Neural crest cell (in vitro differentiated cells): Measurements from ENCODE around the gene PRRX2. TPM values are rescaled to one million over a fixed set of nuclear protein-coding genes. Genes with fewer than 3 reads are reported as not detected.
A peak's percentile ranks its signal among the peaks of the same experiment; 100 is the strongest.

ENCODE experiments used
- DNase-seq: peaks from one replicate; pipeline ENCODE4 v3.0.0; 2021; ENCODE audit warnings: low read depth, mixed read lengths, low spot score
- H3K27ac Mint-ChIP-seq: one replicate; pipeline ENCODE4 v1.8.0; 2021; ENCODE audit warnings: mild to moderate bottlenecking, mixed read lengths; ENCODE audit not compliant: unreplicated experiment
- H3K27me3 Mint-ChIP-seq: 2 replicates; pipeline ENCODE4 v1.8.0; 2021; ENCODE audit warnings: low read depth, mild to moderate bottlenecking, mixed read lengths
- H3K36me3 Mint-ChIP-seq: 2 replicates; pipeline ENCODE4 v1.8.0; 2021; ENCODE audit warnings: low read depth, mild to moderate bottlenecking, mixed read lengths
- H3K4me1 Mint-ChIP-seq: 2 replicates; pipeline ENCODE4 v1.8.0; 2021; ENCODE audit warnings: mixed read lengths
- H3K4me3 Mint-ChIP-seq: one replicate; pipeline ENCODE4 v1.8.0; 2021; ENCODE audit warnings: mild to moderate bottlenecking, mixed read lengths
- H3K9me3 Mint-ChIP-seq: 2 replicates; pipeline ENCODE4 v1.8.0; 2021; ENCODE audit warnings: mixed read lengths
- CTCF ChIP-seq: fragments of 200-600 bp; sonication (generic); conservative IDR thresholded peaks from 2 replicates; pipeline ENCODE4 v1.5.0; 2021; ENCODE audit warnings: antibody characterized with exemption, mild to moderate bottlenecking
- total RNA-seq: library from RNA; stranded (reverse); gene quantifications from 2 replicates; pipeline ENCODE4 v1.2.1, GENCODE V29; 2021

The PRRX2 gene
- total RNA-seq, 1 donor from 2014 or later: 0.65 TPM

- peak; percentile 98 for TF ChIP-seq CTCF
- Mint-ChIP-seq H3K27ac (peak overlapping the region; percentile 71), H3K4me1 (peaks cover 6% of the 10 kb centered on the region), H3K4me3 (peak overlapping the region; percentile 54), H3K9me3 (no peaks in the 10 kb centered on the region), H3K27me3 (peaks cover 10% of the 10 kb centered on the region), H3K36me3 (no peaks in the 10 kb centered on the region)
- DNase-seq: peak; percentile 96
Measured at GRCh38 chr9:129737479-129738274, 72.2 kb downstream of the PRRX2 start.

DNA sequence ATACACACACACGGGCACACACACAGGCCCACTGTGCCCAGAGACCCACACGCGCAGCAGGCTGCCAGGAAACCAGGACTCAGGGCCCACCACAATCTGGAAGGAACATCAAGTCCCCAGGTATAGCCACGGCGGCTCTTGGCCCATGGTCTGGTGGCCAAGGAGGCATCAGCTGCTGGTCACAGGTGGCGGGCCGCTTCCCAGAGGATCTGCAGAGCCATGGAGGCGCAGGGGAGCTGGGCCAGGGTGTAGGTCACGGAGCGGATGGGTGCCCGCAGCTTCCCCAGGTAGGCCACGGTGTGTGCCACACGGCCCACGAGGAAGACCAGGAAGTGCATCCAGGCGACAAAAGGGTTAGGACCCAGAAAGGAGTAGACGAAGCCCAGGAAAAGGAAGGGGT lies 74.0 kb downstream of the PRRX2 start:
- no peaks in the 10 kb centered on the region for H3K9me3 Mint-ChIP-seq
- H3K27ac Mint-ChIP-seq: no peak overlapping the region
- TF ChIP-seq CTCF: no peak
- no peak overlapping the region for H3K4me3 Mint-ChIP-seq
- no peaks in the 10 kb centered on the region for H3K36me3 Mint-ChIP-seq
- peaks cover 6% of the 10 kb centered on the region for H3K4me1 Mint-ChIP-seq
- DNase-seq: no peak
- peaks cover 10% of the 10 kb centered on the region for H3K27me3 Mint-ChIP-seq

DNA sequence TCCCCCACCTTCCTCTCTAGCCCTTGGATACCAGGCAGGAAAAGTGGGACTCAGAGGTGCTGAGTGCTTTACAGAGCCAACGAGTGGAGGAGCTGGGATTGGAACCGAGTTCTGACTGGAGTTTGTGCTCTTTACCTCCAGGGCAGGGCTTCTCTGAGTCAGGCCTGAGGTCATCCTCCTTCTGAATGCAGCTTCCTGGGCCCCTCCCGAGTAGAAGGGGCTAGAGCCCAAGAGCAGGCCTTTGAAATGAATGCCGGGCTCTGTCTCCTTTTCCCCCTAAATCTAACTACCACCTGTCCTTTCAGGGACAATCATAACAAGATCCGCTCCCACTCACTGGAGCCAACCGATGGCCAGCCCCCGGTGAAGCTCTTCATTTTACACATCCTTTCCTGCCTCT lies 74.7 kb downstream of the PRRX2 start:
- H3K27ac Mint-ChIP-seq: no peak overlapping the region
- DNase-seq: no peak
- H3K36me3 Mint-ChIP-seq: no peaks in the 10 kb centered on the region
- no peak overlapping the region for H3K4me3 Mint-ChIP-seq
- H3K4me1 Mint-ChIP-seq: peaks cover 6% of the 10 kb centered on the region
- no peaks in the 10 kb centered on the region for H3K9me3 Mint-ChIP-seq
- TF ChIP-seq CTCF: no peak
- peaks cover 10% of the 10 kb centered on the region for H3K27me3 Mint-ChIP-seq

DNA sequence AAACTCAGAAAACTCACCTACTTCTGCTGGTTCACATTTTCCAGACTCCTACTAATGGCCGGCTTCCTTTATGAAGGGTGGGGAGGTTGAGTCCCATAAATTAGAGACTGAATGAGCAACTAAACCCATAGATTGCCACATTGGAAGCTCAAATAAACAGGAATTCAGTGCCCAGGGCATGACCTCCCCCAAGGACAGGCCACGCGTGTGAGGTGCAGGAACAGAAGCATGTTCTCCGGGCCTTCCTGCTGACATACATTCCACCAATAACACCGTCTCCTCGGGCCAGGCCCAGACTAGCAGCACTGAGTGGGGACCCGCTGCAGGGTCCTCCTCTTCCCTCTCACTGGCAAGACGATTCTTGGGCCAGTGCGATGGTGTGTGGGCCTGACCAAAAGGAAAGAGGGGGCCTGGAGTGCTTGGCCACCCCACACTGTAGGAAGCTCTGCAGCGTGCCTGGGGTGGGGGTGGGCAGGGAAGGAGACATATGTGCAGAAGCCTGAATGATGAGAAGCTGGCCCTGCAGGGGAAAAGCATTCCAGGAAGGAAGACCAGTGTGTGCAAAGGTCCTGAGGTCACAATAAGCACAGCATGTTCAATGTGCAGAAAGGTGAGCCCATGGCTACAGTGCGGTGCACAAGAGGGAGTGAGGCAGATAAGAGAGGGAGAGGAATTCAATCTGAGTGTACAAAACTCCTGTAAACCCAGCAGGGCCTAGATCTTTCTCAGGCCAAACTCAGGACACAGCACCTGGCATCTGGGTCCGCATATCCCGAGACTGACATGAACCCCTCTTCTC lies 75.4 kb downstream of the PRRX2 start:
- TF ChIP-seq CTCF: no peak
- Mint-ChIP-seq H3K4me1 (peaks cover 6% of the 10 kb centered on the region), H3K27me3 (peaks cover 10% of the 10 kb centered on the region), H3K4me3 (no peak overlapping the region), H3K9me3 (no peaks in the 10 kb centered on the region), H3K27ac (no peak overlapping the region), H3K36me3 (no peaks in the 10 kb centered on the region)
- DNase-seq: no peak

DNA sequence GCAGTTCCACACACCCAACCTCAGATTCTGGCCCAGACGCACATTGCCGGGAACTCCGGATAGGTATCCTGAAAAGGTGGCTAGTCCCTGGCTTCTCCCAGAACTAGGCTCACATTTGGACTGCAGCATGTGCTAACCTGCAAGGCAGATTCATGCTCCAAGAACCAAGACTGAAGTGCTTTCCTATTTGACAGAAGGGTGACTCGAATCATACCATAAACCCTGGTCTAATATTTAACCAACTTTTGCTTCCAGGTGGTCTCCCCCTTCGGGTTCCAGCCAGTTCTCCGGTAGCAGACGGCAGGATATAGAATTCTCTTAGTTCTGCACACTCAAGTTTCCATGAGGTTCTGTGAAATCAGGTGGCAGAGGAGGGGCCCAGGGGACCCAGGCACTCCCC lies 79.8 kb downstream of the PRRX2 start:
- no peak for TF ChIP-seq CTCF
- Mint-ChIP-seq H3K4me3 (no peak overlapping the region), H3K36me3 (no peaks in the 10 kb centered on the region), H3K27me3 (no peaks in the 10 kb centered on the region), H3K27ac (no peak overlapping the region), H3K4me1 (no peaks in the 10 kb centered on the region), H3K9me3 (no peaks in the 10 kb centered on the region)
- DNase-seq: no peak
